Right cardiac atrium (tissue), 5 donors: ENCODE results near the gene CDK4. TPM values are rescaled to one million over a fixed set of nuclear protein-coding genes. Genes with fewer than 3 reads are reported as not detected.
"Not testable (repeated sequence)": the region's sequence is repeated elsewhere in the genome, so short reads cannot be mapped to it uniquely, and the experiment has no call there.

Source experiments
- ATAC-seq, 2 donors: fragments of 200-7000 bp; cut with Tn5 transposase; one replicate each; pipeline versions ENCODE4 v1.8.0 to v1.9.1; 2020; ENCODE audit warnings: moderate library complexity in 2 of 2, mild to moderate bottlenecking in 1 of 2
- DNase-seq, 3 donors: peaks; one replicate each; pipeline ENCODE4 v3.0.0-alpha.2; 2020
- H3K27ac ChIP-seq: one replicate; pipeline ENCODE4 v1.5.1; 2013; ENCODE audit warnings: mild to moderate bottlenecking, low read length, control low read depth, moderate library complexity
- H3K27me3 ChIP-seq: one replicate; pipeline ENCODE4 v1.6.1; 2013; ENCODE audit not compliant: control insufficient read depth, insufficient read depth
- H3K4me1 ChIP-seq: one replicate; pipeline ENCODE4 v1.6.1; 2013; ENCODE audit warnings: low read length; ENCODE audit not compliant: control insufficient read depth, insufficient read depth
- H3K4me3 ChIP-seq: one replicate; pipeline ENCODE4 v1.5.1; 2013; ENCODE audit warnings: low read length, control low read depth
- H3K9me3 ChIP-seq: one replicate; pipeline ENCODE4 v1.6.1; 2013; ENCODE audit warnings: low read length; ENCODE audit not compliant: control insufficient read depth
- WGBS: extraction: QIAGEN DNeasy Blood & Tissue Kit; methylation state at CpG from one replicate; pipeline ENCODE4 v1.1.7; 2013; 5-methylcytosine and 5-hydroxymethylcytosine counted together
- intact Hi-C, 4 donors: fragments of 100-400 bp; cut with DNase I; formaldehyde crosslinking; loops; one replicate each; pipeline versions ENCODE4 v1.11.0 to v1.14.0; 2022 to 2023
- polyA plus RNA-seq: library from polyadenylated mRNA; stranded (reverse); fragments of 200-250 nt; gene quantifications from one replicate; pipeline ENCODE4 v1.2.3, GENCODE V29; 2013
- total RNA-seq, 4 donors: library from RNA; stranded (reverse); fragmentation: NEBNext Ultra II Directional; extraction: Animal tissue kit (Norgen Biotek cat#: 25700); gene quantifications; one replicate each; pipeline ENCODE4 v1.2.1, GENCODE V29; 2021
- donor health status: healthy with polysubstance abuse.
- donor health status: DM: no; HTN: yes; CAD: no.
- donor health status: DM: no; HTN: no; CAD: no.
- donor health status: DM: no; HTN: yes; CAD: no; lungs with severe emphysema.
- donor health status: DM: yes; HTN: yes; CAD: no.

The CDK4 gene
- total and polyA plus RNA-seq, 5 donors, result 29.7 to 53.9 (median 53.2) TPM

GRCh38 chr12:57781801-57782200 lies 29.7 kb upstream of the CDK4 start:
- ATAC-seq, result no peak
- Histone ChIP-seq H3K4me3 (no peak overlapping the region), H3K27me3 (no peaks in the 10 kb centered on the region), H3K9me3 (no peaks in the 10 kb centered on the region), H3K27ac (no peak overlapping the region), H3K4me1 (no peaks in the 10 kb centered on the region)
- no peak for DNase-seq
- intact Hi-C loops, result no loop called here
- WGBS, result 70% methylated on average over 2 of the region's 2 CpGs

- no peak overlapping the region for H3K27ac ChIP-seq
These were observed 29.1 kb upstream of the CDK4 start for GRCh38 chr12:57781244-57781643.

GRCh38 chr12:57780284-57780897 lies 28.3 kb upstream of the CDK4 start:
- H3K9me3 ChIP-seq, result no peaks in the 10 kb centered on the region
- no peak for ATAC-seq
- DNase-seq, result no peak
- no peaks in the 10 kb centered on the region for H3K27me3 ChIP-seq
- H3K4me3 ChIP-seq, result no peak overlapping the region
- no peaks in the 10 kb centered on the region for H3K4me1 ChIP-seq
- intact Hi-C loops, result no loop called here
- H3K27ac ChIP-seq, result no peak overlapping the region
- WGBS, result 88% methylated on average over 4 of the region's 4 CpGs

More at GRCh38 chr12:57781244-57781643, 29.1 kb upstream of the CDK4 start:
- no peak for DNase-seq
- ATAC-seq, result no peak
- H3K4me1 ChIP-seq, result no peaks in the 10 kb centered on the region
- H3K9me3 ChIP-seq, result no peaks in the 10 kb centered on the region
- H3K4me3 ChIP-seq, result no peak overlapping the region
- H3K27me3 ChIP-seq, result no peaks in the 10 kb centered on the region
- WGBS, result 94% methylated on average over 3 of the region's 3 CpGs
- intact Hi-C loops, result no loop called here

GRCh38 chr12:57779736-57780135 lies 27.6 kb upstream of the CDK4 start:
- DNase-seq, result no peak
- ATAC-seq, result no peak
- intact Hi-C loops, result no loop called here
- H3K9me3 ChIP-seq, result no peaks in the 10 kb centered on the region
- H3K27ac ChIP-seq, result no peak overlapping the region
- WGBS, result 50% methylated on average over 1 of the region's 1 CpG
- no peaks in the 10 kb centered on the region for H3K27me3 ChIP-seq
- no peak overlapping the region for H3K4me3 ChIP-seq
- H3K4me1 ChIP-seq, result no peaks in the 10 kb centered on the region

GRCh38 chr12:57777911-57778310 lies 25.8 kb upstream of the CDK4 start:
- DNase-seq (no peak), ATAC-seq (no peak)
- WGBS, result 95% methylated on average over 7 of the region's 7 CpGs
- no peaks in the 10 kb centered on the region for H3K27me3 ChIP-seq
- intact Hi-C loops, result no loop called here
- H3K4me3 ChIP-seq, result no peak overlapping the region
- no peaks in the 10 kb centered on the region for H3K9me3 ChIP-seq
- H3K4me1 ChIP-seq, result no peaks in the 10 kb centered on the region
- H3K27ac ChIP-seq, result no peak overlapping the region

GRCh38 chr12:57777367-57777766 lies 25.3 kb upstream of the CDK4 start:
- Histone ChIP-seq H3K4me1 (no peaks in the 10 kb centered on the region), H3K27ac (no peak overlapping the region), H3K4me3 (no peak overlapping the region), H3K9me3 (no peaks in the 10 kb centered on the region), H3K27me3 (no peaks in the 10 kb centered on the region)
- intact Hi-C loops, result no loop called here
- 89% methylated on average over 7 of the region's 7 CpGs for WGBS
- ATAC-seq (no peak), DNase-seq (no peak)

GRCh38 chr12:57776247-57776587 lies 24.1 kb upstream of the CDK4 start:
- no peaks in the 10 kb centered on the region for H3K9me3 ChIP-seq
- no peaks in the 10 kb centered on the region for H3K27me3 ChIP-seq
- intact Hi-C loops, result no loop called here
- WGBS, result 83% methylated on average over 2 of the region's 2 CpGs
- H3K4me1 ChIP-seq, result peaks cover 2% of the 10 kb centered on the region
- no peak for DNase-seq
- ATAC-seq, result no peak
- no peak overlapping the region for H3K27ac ChIP-seq
- H3K4me3 ChIP-seq, result no peak overlapping the region

GRCh38 chr12:57775563-57776246 lies 23.6 kb upstream of the CDK4 start:
- DNase-seq (no peak), ATAC-seq (no peak)
- Histone ChIP-seq H3K4me1 (peaks cover 3% of the 10 kb centered on the region), H3K9me3 (no peaks in the 10 kb centered on the region), H3K4me3 (no peak overlapping the region), H3K27me3 (no peaks in the 10 kb centered on the region), H3K27ac (no peak overlapping the region)
- 78% methylated on average over 4 of the region's 4 CpGs for WGBS
- intact Hi-C loops, result no loop called here

- Histone ChIP-seq H3K9me3 (no peaks in the 10 kb centered on the region), H3K27me3 (no peaks in the 10 kb centered on the region), H3K4me1 (peaks cover 3% of the 10 kb centered on the region), H3K27ac (no peak overlapping the region), H3K4me3 (no peak overlapping the region)
- intact Hi-C loops, result no loop called here
- no peak for DNase-seq
- no peak for ATAC-seq
- WGBS, result 91% methylated on average over 3 of the region's 3 CpGs
These were observed 22.9 kb upstream of the CDK4 start for GRCh38 chr12:57775044-57775443.

- H3K4me1 ChIP-seq, ATAC-seq, intact Hi-C loops, DNase-seq, H3K27ac ChIP-seq, H3K4me3 ChIP-seq, H3K27me3 ChIP-seq, H3K9me3 ChIP-seq: not testable (repeated sequence)
- 93% methylated on average over 11 of the region's 11 CpGs for WGBS
These were observed 22.5 kb upstream of the CDK4 start for GRCh38 chr12:57774634-57775033.

GRCh38 chr12:57772429-57773322 lies 20.6 kb upstream of the CDK4 start, which contains the start of gene EEF1AKMT3:
Gene EEF1AKMT3 (plus strand): TSS chr12:57772614. CDS start chr12:57772725, 111 bp downstream.
- intact Hi-C loops, result no loop called here
- Histone ChIP-seq H3K27me3 (no peaks in the 10 kb centered on the region), H3K9me3 (no peaks in the 10 kb centered on the region), H3K27ac (peak within 1 kb of the TSS; percentile 73), H3K4me3 (peak within 1 kb of the TSS; percentile 49), H3K4me1 (peaks cover 3% of the 10 kb centered on the region)
- ATAC-seq, result peak; percentile 75 to 81
- WGBS, result 2% methylated on average over 67 of the region's 67 CpGs
- peak; percentile 74 to 88 (median 87) for DNase-seq
